Measurements from ENCODE around the gene OR10A2. TPM values are rescaled to one million over a fixed set of nuclear protein-coding genes. Genes with fewer than 3 reads are reported as not detected.

Gene OR10A2
- total RNA-seq, 1 donor from 2014 or later, result not detected

GRCh38 chr11:6825231-6825744 lies 37.6 kb upstream of the OR10A2 start:
- Mint-ChIP-seq H3K9me3 (ENCODE audit: low read depth) (peaks cover 1% of the 10 kb centered on the region), H3K27ac (no peak overlapping the region)

GRCh38 chr11:6828103-6828502 lies 34.8 kb upstream of the OR10A2 start:
- Mint-ChIP-seq H3K27me3 (no peaks in the 10 kb centered on the region), H3K36me3 (ENCODE audit: insufficient read depth) (no peaks in the 10 kb centered on the region), H3K4me3 (ENCODE audit: low read depth) (no peak overlapping the region), H3K9me3 (ENCODE audit: low read depth) (no peaks in the 10 kb centered on the region), H3K27ac (no peak overlapping the region), H3K4me1 (ENCODE audit: low read depth) (no peaks in the 10 kb centered on the region)
- TF ChIP-seq CTCF (IDR thresholded peaks at IDR 0.05; ENCODE audit: unreplicated experiment), result no peak
- no peak for DNase-seq (ENCODE audit: low spot score, unreplicated experiment)

More at GRCh38 chr11:6825231-6825744, 37.6 kb upstream of the OR10A2 start:
- H3K27me3 Mint-ChIP-seq, result no peaks in the 10 kb centered on the region
- no peak for DNase-seq (ENCODE audit: low spot score, unreplicated experiment)
- no peaks in the 10 kb centered on the region for H3K36me3 Mint-ChIP-seq (ENCODE audit: insufficient read depth)
- H3K4me1 Mint-ChIP-seq (ENCODE audit: low read depth), result no peaks in the 10 kb centered on the region
- no peak for TF ChIP-seq CTCF (IDR thresholded peaks at IDR 0.05; ENCODE audit: unreplicated experiment)
- H3K4me3 Mint-ChIP-seq (ENCODE audit: low read depth), result no peak overlapping the region

- Mint-ChIP-seq H3K27ac (no peak overlapping the region), H3K4me1 (ENCODE audit: low read depth) (no peaks in the 10 kb centered on the region), H3K36me3 (ENCODE audit: insufficient read depth) (no peaks in the 10 kb centered on the region), H3K9me3 (ENCODE audit: low read depth) (no peaks in the 10 kb centered on the region), H3K27me3 (no peaks in the 10 kb centered on the region), H3K4me3 (ENCODE audit: low read depth) (no peak overlapping the region)
- TF ChIP-seq CTCF (IDR thresholded peaks at IDR 0.05; ENCODE audit: unreplicated experiment), result no peak
- no peak for DNase-seq (ENCODE audit: low spot score, unreplicated experiment)
These were observed 29.5 kb upstream of the OR10A2 start for GRCh38 chr11:6833356-6833755.

- H3K27ac Mint-ChIP-seq, result no peak overlapping the region
- DNase-seq (ENCODE audit: low spot score, unreplicated experiment), result no peak
- H3K36me3 Mint-ChIP-seq (ENCODE audit: insufficient read depth), result no peaks in the 10 kb centered on the region
- H3K4me3 Mint-ChIP-seq (ENCODE audit: low read depth), result no peak overlapping the region
- no peaks in the 10 kb centered on the region for H3K27me3 Mint-ChIP-seq
- TF ChIP-seq CTCF (IDR thresholded peaks at IDR 0.05; ENCODE audit: unreplicated experiment), result no peak
- H3K4me1 Mint-ChIP-seq (ENCODE audit: low read depth), result no peaks in the 10 kb centered on the region
- H3K9me3 Mint-ChIP-seq (ENCODE audit: low read depth), result no peaks in the 10 kb centered on the region
These were observed 28.8 kb upstream of the OR10A2 start for GRCh38 chr11:6834021-6834420.

- TF ChIP-seq CTCF (IDR thresholded peaks at IDR 0.05; ENCODE audit: unreplicated experiment), result no peak
These were observed 21.2 kb upstream of the OR10A2 start for GRCh38 chr11:6841694-6842093.

More at GRCh38 chr11:6841694-6842093, 21.2 kb upstream of the OR10A2 start:
- no peaks in the 10 kb centered on the region for H3K27me3 Mint-ChIP-seq
- DNase-seq (ENCODE audit: low spot score, unreplicated experiment), result no peak
- H3K36me3 Mint-ChIP-seq (ENCODE audit: insufficient read depth), result no peaks in the 10 kb centered on the region
- H3K4me1 Mint-ChIP-seq (ENCODE audit: low read depth), result no peaks in the 10 kb centered on the region
- H3K9me3 Mint-ChIP-seq (ENCODE audit: low read depth), result peaks cover 9% of the 10 kb centered on the region
- no peak overlapping the region for H3K4me3 Mint-ChIP-seq (ENCODE audit: low read depth)
- H3K27ac Mint-ChIP-seq, result no peak overlapping the region
